ENCODE data around the gene ALG8.
"Not testable (repeated sequence)": the region's sequence is repeated elsewhere in the genome, so short reads cannot be mapped to it uniquely, and the experiment has no call there.

The ALG8 gene

GRCh38 chr11:78066471-78066870, 73.0 kb downstream of the ALG8 start:
- no peak for DNase-seq

DNA sequence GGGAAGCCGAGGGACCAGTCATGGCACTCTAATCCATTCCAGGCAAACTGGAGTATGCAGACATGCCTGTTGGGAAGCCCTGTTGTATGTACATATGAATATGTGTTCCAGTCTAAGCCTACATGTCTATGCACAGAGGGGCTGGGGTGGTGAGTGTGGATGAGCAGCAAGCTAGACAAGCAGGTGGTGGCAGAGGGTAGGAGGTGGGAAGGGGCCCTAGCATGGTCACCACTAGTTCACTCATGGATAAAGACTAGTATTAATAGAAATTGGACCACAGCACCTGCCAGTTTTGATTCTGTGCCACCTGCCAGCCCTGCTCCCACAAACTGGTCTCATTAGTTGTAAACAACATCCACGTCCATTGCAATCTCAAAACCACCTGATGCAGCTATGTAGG, 74.2 kb downstream of the ALG8 start:
- no peak for DNase-seq

GRCh38 chr11:78063440-78064181, 75.8 kb downstream of the ALG8 start, which contains the start of gene THRSP:
THRSP (plus strand) TSS chr11:78063861; CDS start chr11:78063882, 21 bp downstream.
- no peak for DNase-seq

DNA sequence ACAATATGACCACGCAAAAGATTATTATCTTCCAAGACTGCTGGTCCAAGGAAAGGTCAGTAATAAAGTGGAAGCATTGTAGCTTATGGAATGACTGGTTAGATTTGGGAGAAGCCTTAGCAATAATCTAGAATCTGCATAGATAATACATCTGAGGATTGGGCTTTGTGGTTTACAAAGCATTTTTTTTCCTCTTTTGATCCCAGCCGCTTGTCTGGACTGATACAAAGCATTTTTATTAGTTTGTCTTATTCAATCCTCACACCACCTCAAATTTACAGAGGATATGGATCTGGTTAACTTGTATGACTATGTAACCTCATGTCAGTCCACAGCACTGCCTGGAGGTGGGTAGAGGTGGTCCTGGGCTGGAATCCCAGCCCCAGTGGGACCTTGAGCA, 76.8 kb downstream of the ALG8 start:
- no peak for DNase-seq

- no peak for DNase-seq
Measured at GRCh38 chr11:78061921-78062311, 77.5 kb downstream of the ALG8 start.

DNA sequence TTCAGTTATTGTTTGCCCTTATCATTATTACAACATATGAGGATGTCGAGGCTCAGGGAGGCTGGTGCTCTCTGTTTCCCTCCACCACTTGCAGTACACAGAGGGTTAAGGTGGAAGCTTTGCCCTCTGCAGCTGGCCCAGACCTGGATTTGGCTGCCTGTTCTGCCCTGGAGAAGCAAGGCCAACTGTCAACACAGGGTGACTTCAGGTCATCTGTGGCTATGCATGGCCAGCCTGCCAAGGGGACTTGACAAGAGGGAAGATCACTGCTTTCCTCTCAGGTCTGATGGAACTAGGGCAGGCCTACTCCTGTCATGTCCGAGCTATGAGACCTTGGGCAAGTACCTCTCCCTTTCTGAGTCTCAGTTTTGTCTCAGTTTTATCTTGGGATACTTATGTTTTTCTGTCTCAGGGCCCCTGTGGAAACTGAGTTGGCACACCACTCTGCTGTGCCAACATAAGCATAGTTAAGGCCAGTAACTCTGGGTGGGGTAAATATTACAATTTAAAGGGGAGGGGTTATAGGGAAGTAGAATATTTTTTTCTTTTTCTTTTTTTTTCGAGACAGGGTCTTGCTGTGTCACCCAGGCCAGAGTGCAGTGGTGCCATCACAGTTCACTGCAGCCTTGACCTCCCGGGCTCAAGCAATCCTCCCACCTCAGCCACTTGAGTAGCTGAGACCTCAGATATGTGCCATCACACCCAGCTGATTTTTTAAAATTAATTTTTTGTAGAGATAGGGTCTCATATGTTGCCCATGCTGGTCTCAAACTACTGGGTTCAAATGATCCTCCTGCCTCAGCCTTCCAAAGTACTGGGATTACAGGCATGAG, 78.1 kb downstream of the ALG8 start:
- no peak for DNase-seq

DNA sequence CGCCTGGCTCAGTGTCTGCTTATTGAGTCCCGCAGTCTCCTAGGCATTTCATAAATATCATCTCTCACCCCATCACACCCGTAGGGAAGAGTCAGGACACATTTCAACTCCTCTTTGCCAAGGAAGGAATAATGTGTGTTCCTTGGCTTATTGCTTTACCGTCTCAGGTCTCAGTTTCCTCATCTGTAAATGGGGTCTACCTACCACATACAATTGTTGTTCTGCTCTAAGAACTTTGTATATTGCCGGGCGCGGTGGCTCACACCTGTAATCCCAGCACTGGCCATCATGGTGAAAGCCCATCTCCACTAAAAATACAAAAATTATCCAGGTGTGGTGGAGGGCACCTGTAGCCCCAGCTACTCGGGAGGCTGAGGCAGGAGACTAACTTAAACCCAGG, 78.9 kb downstream of the ALG8 start:
- DNase-seq: no peak

DNA sequence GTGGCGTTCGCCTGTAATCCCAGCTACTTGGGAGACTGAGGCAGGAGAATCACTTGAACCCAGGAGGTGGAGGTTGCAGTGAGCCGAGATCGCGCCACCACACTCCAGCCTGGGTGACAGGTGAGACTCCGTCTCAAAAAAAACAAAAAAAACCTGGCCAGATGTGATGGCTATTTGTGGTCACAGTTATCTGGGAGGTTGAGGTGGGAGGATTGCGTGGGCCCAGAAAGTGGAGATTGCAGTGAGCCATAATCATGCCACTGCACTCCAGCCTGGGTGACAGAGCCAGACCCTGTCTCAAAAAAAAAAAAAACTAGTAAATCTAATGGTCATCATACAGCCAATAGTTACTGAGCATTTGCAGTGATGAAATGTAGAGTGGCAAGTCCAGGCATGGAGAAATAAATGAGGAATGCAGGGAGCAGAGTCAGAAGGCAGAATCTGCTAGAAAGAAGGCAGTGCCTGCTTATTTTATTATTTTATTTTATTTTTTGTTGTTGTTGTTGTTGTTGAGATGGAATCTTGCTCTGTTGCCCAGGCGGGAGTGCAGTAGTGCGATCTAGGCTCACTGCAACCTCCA, 79.6 kb downstream of the ALG8 start:
- not testable (repeated sequence) for DNase-seq

DNA sequence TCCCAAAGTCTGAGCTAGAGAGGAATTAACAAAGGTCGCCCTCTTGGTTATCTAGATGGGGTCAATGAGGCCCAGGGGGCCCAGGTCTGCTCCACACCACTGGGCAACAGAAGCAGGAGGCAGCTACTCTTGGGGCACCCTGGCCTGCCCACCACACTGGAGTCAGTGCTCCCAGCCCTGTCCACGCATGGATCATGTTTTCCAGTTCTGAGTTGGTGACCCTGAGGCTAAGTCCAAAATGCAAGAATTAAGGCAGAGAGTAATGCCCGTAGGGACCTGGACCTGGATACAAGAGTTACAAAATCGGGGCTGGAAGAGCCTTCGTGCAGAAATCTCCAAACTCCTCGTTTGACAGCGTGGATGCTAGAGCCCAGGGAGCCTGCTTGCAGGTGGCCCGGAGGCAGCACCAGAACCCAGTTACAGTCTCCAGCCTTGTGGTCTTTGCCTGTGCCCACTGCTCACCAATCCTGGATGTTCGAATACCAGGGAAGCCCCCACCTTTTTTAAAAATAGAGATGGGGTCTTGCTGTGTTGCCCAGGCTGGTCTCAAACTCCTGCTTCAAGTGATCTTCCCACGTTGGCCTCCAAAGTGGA, 81.9 kb downstream of the ALG8 start:
- no peak for DNase-seq

DNA sequence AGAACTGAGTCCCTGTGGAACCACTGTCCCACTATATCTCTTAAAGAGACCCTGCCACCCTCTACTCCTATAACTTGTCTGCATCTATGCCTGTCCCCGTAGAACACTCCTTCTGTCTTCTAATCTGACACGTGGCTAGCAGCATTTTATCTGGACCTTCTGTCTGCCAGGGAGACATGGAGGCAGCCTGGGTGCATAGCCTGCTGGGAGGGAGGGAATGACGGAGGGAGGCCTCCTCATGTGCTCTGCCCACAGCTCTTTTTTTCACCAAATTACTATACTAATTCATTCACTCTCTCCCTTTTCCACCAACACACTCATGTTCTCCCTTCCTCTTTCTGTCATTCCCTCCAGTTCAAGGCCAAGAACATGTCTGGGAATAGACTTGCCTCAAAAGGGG, 83.3 kb downstream of the ALG8 start:
- DNase-seq: no peak

DNA sequence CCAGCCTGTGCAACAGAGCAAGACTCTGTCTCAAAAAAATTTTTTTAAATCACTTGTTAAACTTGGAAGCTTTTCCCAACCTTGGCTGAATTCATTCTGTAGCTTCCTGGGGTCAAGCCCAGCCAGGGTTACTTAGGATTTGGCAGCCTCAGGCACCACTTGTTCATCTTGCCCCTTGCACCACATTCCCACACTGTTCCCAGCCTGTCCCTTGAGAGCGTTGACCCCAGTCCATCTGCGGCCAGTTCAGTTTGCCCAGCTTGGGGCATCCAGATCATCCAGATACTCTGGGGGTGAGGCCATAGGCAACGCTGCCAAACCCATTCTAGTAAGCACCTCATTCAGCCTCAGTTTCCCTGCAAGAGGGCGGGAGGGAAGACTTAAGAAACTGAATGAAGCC, 84.5 kb downstream of the ALG8 start:
- DNase-seq: no peak

GRCh38 chr11:78050964-78051831, 88.2 kb downstream of the ALG8 start:
- DNase-seq: no peak

All from activated CD4-positive, alpha-beta T cell treated with anti-CD3 and anti-CD28 coated beads, Interleukin-2, amount 50 U/mL, for 48 hours (primary cell).